ENCODE data around the gene NINL.

GRCh38 chr20:25470045-25470444 lies 115.3 kb downstream of the NINL start:
- TF ChIP-seq CTCF (IDR thresholded peaks at IDR 0.05; ENCODE audit: insufficient read depth, low read length) (peak; percentile 34), POLR2AphosphoS5 (IDR thresholded peaks at IDR 0.05; ENCODE audit: low read depth) (no peak), GABPA (IDR thresholded peaks at IDR 0.05; ENCODE audit: low read depth) (no peak), SPI1 (IDR thresholded peaks at IDR 0.05; ENCODE audit: borderline replicate concordance, low read depth) (no peak)
- TF ChIP-seq, protein P1, sequence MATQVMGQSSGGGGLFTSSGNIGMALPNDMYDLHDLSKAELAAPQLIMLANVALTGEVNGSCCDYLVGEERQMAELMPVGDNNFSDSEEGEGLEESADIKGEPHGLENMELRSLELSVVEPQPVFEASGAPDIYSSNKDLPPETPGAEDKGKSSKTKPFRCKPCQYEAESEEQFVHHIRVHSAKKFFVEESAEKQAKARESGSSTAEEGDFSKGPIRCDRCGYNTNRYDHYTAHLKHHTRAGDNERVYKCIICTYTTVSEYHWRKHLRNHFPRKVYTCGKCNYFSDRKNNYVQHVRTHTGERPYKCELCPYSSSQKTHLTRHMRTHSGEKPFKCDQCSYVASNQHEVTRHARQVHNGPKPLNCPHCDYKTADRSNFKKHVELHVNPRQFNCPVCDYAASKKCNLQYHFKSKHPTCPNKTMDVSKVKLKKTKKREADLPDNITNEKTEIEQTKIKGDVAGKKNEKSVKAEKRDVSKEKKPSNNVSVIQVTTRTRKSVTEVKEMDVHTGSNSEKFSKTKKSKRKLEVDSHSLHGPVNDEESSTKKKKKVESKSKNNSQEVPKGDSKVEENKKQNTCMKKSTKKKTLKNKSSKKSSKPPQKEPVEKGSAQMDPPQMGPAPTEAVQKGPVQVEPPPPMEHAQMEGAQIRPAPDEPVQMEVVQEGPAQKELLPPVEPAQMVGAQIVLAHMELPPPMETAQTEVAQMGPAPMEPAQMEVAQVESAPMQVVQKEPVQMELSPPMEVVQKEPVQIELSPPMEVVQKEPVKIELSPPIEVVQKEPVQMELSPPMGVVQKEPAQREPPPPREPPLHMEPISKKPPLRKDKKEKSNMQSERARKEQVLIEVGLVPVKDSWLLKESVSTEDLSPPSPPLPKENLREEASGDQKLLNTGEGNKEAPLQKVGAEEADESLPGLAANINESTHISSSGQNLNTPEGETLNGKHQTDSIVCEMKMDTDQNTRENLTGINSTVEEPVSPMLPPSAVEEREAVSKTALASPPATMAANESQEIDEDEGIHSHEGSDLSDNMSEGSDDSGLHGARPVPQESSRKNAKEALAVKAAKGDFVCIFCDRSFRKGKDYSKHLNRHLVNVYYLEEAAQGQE (IDR thresholded peaks at IDR 0.05; ENCODE audit: insufficient replicate concordance, low read depth), result no peak

Data from HL-60 (cell line).